ENCODE data around the gene HLA-DMA. TPM values are rescaled to one million over a fixed set of nuclear protein-coding genes. Genes with fewer than 3 reads are reported as not detected.

The HLA-DMA gene
- total RNA-seq, 2 experiments from 2014 or later: 54.0 to 54.3 TPM

DNA sequence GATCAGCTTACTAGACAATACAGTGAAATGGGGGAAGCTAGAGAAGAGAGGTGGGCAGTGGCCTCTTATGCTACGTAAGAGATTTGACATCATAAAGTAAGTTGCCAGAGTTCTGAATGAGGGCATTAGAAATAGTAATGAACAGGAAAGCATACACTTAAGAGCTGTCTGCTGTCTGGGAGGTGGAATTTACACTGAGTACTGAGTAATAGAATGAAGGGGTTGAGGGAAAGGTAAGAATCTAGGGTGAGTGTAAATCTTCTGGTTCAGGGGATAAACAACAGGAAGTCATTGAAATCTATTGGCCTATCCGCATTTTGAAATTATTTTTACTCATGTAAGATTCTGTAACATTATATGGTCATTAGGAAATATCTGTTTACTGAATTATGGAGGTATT is 47.8 kb downstream of the HLA-DMA start:
- CTCF ChIA-PET: interaction anchor here (1.2 to 2.3 kb wide), 7 partner anchors 19 to 80 kb away, joined by 3 to 10 read pairs (median 5); no protein-coding TSS in a partner anchor
- POLR2A ChIA-PET: interaction anchor here (1.2 to 1.4 kb wide), 2 partner anchors 9 to 67 kb away, joined by 3 to 9 read pairs; no protein-coding TSS in a partner anchor
- no peak for DNase-seq
- Mint-ChIP-seq H3K9me3 (no peaks in the 10 kb centered on the region), H3K27me3 (peaks cover 16% of the 10 kb centered on the region), H3K4me3 (no peak overlapping the region), H3K4me1 (no peaks in the 10 kb centered on the region), H3K27ac (no peak overlapping the region), H3K36me3 (ENCODE audit: low read depth) (peaks cover 15% of the 10 kb centered on the region)

GRCh38 chr6:32903952-32904351 is 48.9 kb downstream of the HLA-DMA start:
- H3K4me1 Mint-ChIP-seq: no peaks in the 10 kb centered on the region
- POLR2A ChIA-PET: interaction anchor here (1.4 kb wide), 1 partner anchor 68 kb away, joined by 9 read pairs; no protein-coding TSS in a partner anchor

More at GRCh38 chr6:32903952-32904351, 48.9 kb downstream of the HLA-DMA start:
- Mint-ChIP-seq H3K4me3 (no peak overlapping the region), H3K36me3 (ENCODE audit: low read depth) (peaks cover 15% of the 10 kb centered on the region), H3K27me3 (peaks cover 12% of the 10 kb centered on the region), H3K27ac (no peak overlapping the region), H3K9me3 (no peaks in the 10 kb centered on the region)
- CTCF ChIA-PET: interaction anchor here (1.3 to 2.3 kb wide), 4 partner anchors 18 to 50 kb away, joined by 3 to 7 read pairs (median 4); no protein-coding TSS in a partner anchor
- DNase-seq: no peak

Other genes starting within 250 kb of the HLA-DMA start
- not detected for gene HLA-DQA2, start 211.7 kb downstream of the HLA-DMA start, total RNA-seq
- gene HLA-DQB2, start 189.6 kb downstream of the HLA-DMA start, total RNA-seq: not detected
- 1 to 10 TPM; 1.5 to 2.2 TPM for gene HLA-DOB, start 136.1 kb downstream of the HLA-DMA start, total RNA-seq
- 100 to 1,000 TPM; 203 to 211 TPM for gene TAP2, start 114.4 kb downstream of the HLA-DMA start, total RNA-seq
- gene PSMB8, start 109.0 kb downstream of the HLA-DMA start, total RNA-seq: 100 to 1,000 TPM; 389 to 401 TPM
- 100 to 1,000 TPM; 410 to 412 TPM for gene TAP1, start 99.4 kb downstream of the HLA-DMA start, total RNA-seq
- gene PSMB9, start 98.9 kb downstream of the HLA-DMA start, total RNA-seq: 100 to 1,000 TPM; 368 to 372 TPM
- 10 to 100 TPM; 19.1 to 20.0 TPM for gene HLA-DMB, start 12.1 kb downstream of the HLA-DMA start, total RNA-seq
- 100 to 1,000 TPM; 290 to 297 TPM for gene BRD2, start 15.5 kb upstream of the HLA-DMA start, total RNA-seq
- 1 to 10 TPM; 3.4 to 4.1 TPM for gene HLA-DOA, start 56.5 kb upstream of the HLA-DMA start, total RNA-seq
- 100 to 1,000 TPM; 173 to 176 TPM for gene HLA-DPA1, start 120.6 kb upstream of the HLA-DMA start, total RNA-seq
- gene HLA-DPB1, start 122.9 kb upstream of the HLA-DMA start, total RNA-seq: 10 to 100 TPM; 89.8 to 95.6 TPM
- gene COL11A2, start 239.4 kb upstream of the HLA-DMA start, total RNA-seq: under 1 TPM; 0.53 to 0.60 TPM
- 10 to 100 TPM; 44.0 to 45.0 TPM for gene RXRB, start 247.6 kb upstream of the HLA-DMA start, total RNA-seq
- gene SLC39A7, start 247.8 kb upstream of the HLA-DMA start, total RNA-seq: 10 to 100 TPM; 52.8 to 53.8 TPM

Data from activated CD4-positive, alpha-beta memory T cell treated with anti-CD3 and anti-CD28 coated beads, Interleukin-2, amount 10 ng/mL, durations not matched to agents 7 days and 5 days (primary cell).